HG03521 (cell line): Measurements from ENCODE around the gene UGT1A7.

Experiments
- ATAC-seq: cut with Tn5 transposase; IDR thresholded peaks from one replicate; pipeline ENCODE4 v1.9.1; 2021; ENCODE audit warnings: mild to moderate bottlenecking, moderate library complexity; ENCODE audit not compliant: unreplicated experiment

Gene UGT1A7

GRCh38 chr2:233758141-233758540, 76.4 kb downstream of the UGT1A7 start:
- no peak for ATAC-seq

- no peak for ATAC-seq
Observed at GRCh38 chr2:233758849-233759248, 77.1 kb downstream of the UGT1A7 start.

DNA sequence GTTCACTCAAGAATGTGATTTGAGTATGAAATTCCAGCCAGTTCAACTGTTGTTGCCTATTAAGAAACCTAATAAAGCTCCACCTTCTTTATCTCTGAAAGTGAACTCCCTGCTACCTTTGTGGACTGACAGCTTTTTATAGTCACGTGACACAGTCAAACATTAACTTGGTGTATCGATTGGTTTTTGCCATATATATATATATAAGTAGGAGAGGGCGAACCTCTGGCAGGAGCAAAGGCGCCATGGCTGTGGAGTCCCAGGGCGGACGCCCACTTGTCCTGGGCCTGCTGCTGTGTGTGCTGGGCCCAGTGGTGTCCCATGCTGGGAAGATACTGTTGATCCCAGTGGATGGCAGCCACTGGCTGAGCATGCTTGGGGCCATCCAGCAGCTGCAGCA, 78.3 kb downstream of the UGT1A7 start, which contains the start of gene UGT1A1:
TSS of gene UGT1A1 (plus strand) at position 228 of the 400 bp plus-strand sequence. CDS start at position 246, 18 bp downstream.
- ATAC-seq, result no peak

GRCh38 chr2:233761040-233761769, 79.5 kb downstream of the UGT1A7 start:
- no peak for ATAC-seq

DNA sequence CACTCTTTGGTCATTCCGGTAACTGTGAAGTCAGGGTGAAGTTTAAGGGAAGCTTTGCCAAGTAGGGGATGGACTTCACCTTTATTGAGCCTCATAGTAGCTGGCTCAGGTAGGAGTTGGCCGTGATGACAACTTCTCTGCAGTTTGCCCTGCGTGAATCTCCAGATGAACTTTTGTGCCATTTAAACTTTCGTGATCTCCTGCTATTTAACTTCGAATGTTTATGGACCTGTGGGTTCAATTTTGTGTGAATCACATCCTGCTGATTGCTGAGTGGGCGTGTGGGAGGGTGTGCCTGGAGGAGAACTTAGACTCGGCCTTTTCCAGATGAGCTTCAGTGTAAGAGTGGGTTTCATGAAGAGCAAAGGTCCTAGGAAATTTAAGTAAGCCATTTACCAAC, 82.6 kb downstream of the UGT1A7 start:
- no peak for ATAC-seq

DNA sequence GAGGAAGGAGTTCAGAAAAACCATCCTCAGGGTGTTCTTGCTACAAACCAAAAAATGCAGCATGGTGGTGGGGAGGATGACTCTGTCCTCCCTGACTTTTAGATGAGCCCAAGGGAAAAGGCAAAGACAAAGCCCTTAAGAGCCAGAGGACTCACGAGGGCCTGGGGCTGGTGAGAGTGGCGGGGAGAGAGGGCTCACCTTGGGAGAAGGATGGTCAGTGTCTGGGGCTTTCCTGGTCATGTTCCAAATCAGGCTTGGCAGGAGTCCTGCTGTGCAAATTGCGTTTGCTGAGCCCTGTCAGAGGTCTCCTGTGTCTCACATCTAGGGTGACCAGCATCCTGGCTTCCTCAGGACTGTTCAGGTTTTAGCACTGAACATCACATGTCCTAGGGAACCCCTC, 83.1 kb downstream of the UGT1A7 start:
- ATAC-seq, result no peak

DNA sequence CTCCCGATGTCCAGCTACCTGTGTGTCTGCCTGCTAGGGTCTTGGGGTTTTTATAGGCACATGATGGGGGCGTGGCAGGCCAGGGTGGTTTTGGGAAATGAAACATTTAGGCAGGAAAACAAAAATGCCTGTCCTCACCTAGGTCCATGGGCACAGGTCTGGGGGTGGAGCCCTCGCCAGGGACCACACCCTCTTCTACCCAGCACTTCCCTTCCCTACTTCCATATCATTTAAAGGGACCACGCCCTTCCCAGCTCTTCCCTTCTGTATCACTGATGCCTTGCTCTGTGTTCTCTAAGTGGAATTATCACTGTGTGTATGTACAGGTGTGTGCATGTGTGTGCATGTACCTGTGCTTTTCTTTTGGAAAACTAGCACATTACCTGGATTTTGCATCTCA, 84.7 kb downstream of the UGT1A7 start:
- no peak for ATAC-seq

DNA sequence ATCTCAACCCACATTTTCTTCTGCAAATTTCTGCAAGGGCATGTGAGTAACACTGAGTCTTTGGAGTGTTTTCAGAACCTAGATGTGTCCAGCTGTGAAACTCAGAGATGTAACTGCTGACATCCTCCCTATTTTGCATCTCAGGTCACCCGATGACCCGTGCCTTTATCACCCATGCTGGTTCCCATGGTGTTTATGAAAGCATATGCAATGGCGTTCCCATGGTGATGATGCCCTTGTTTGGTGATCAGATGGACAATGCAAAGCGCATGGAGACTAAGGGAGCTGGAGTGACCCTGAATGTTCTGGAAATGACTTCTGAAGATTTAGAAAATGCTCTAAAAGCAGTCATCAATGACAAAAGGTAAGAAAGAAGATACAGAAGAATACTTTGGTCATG, 86.4 kb downstream of the UGT1A7 start:
- ATAC-seq, result no peak

GRCh38 chr2:233769260-233769659, 87.6 kb downstream of the UGT1A7 start:
- no peak for ATAC-seq

GRCh38 chr2:233772153-233772552, 90.5 kb downstream of the UGT1A7 start:
- ATAC-seq, result no peak

- no peak for ATAC-seq
Observed at GRCh38 chr2:233772583-233772982, 90.9 kb downstream of the UGT1A7 start.

- no peak for ATAC-seq
Observed at GRCh38 chr2:233773854-233774253, 92.2 kb downstream of the UGT1A7 start.

GRCh38 chr2:233775414-233775813, 93.7 kb downstream of the UGT1A7 start:
- no peak for ATAC-seq

DNA sequence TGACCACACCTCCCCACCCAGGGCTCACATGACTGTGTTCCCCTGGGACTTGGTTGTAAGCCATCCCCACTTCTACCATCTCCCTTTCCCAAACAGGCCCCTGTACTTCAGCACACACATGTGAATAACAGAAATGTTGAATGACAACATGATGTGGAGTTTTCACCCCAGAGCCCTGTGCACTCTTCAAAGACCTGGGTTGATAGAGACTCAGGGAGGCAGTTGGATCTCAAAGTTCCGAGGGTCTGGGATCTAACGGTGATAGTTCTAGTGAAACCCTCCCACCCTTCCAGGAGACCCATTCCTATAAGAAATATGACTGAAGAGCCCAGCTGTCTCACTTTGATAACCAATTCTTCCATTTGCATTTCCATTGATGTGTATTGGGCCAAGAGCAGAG, 96.3 kb downstream of the UGT1A7 start, which contains the start of gene MROH2A:
TSS of gene MROH2A (plus strand) at position 301 of the 400 bp plus-strand sequence. CDS start 1,029 bp downstream, outside the sequence.
- no peak for ATAC-seq

DNA sequence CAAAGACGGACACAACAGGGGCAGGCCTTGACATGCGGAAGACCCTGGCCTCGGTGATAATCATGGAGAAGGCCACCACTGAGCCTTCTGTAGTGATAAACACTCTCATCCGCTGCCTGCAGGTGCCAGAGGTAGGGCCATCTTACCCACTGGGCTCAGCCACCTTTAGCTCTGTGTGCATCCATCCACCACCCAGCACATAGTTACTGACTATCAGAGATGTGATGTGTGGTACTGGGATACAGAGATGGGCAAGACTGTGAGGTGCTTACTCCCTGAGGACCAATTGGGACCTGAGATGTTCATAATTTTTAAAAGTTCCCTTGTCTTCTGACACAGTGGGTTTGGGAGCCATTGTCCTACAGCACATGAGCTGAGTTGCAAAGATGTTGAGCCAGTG, 98.0 kb downstream of the UGT1A7 start:
- no peak for ATAC-seq

- no peak for ATAC-seq
Observed at GRCh38 chr2:233780771-233781170, 99.1 kb downstream of the UGT1A7 start.

GRCh38 chr2:233789554-233789953, 107.9 kb downstream of the UGT1A7 start:
- ATAC-seq, result no peak

- no peak for ATAC-seq
Observed at GRCh38 chr2:233791151-233791882, 109.6 kb downstream of the UGT1A7 start.

DNA sequence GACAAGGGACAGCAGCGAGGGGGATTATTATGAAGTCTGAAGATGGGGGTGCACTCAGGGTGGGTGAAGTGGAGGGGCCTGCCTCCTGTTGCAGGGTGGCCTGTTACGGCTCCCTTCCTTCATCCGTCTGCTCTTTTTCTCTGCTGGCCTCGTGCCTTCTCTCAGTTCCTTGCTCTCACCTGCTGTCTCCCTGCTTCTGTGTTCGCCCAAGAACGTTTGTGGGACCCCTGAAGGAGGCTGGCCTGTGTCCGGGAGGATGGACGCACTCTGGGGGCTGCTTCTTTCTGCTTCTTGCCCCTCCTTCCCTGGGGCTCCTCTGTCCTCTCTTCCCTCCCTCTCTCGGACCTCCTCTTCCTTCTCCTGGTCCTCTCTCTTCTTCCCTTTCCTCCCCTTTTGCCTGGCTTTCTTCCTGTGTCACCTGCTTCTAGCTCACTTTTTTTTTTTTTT, 110.2 kb downstream of the UGT1A7 start:
- no peak for ATAC-seq

- ATAC-seq, result no peak
Observed at GRCh38 chr2:233792720-233793119, 111.0 kb downstream of the UGT1A7 start.

- no peak for ATAC-seq
Observed at GRCh38 chr2:233793465-233794127, 111.9 kb downstream of the UGT1A7 start.
